ENCODE results near the gene UMODL1. TPM values are rescaled to one million over a fixed set of nuclear protein-coding genes. Genes with fewer than 3 reads are reported as not detected.

Gene UMODL1
- total and polyA plus RNA-seq, 2 donors (not counting 3 experiments of a cell fraction or from before 2014, with no cell fraction given) = not detected

DNA sequence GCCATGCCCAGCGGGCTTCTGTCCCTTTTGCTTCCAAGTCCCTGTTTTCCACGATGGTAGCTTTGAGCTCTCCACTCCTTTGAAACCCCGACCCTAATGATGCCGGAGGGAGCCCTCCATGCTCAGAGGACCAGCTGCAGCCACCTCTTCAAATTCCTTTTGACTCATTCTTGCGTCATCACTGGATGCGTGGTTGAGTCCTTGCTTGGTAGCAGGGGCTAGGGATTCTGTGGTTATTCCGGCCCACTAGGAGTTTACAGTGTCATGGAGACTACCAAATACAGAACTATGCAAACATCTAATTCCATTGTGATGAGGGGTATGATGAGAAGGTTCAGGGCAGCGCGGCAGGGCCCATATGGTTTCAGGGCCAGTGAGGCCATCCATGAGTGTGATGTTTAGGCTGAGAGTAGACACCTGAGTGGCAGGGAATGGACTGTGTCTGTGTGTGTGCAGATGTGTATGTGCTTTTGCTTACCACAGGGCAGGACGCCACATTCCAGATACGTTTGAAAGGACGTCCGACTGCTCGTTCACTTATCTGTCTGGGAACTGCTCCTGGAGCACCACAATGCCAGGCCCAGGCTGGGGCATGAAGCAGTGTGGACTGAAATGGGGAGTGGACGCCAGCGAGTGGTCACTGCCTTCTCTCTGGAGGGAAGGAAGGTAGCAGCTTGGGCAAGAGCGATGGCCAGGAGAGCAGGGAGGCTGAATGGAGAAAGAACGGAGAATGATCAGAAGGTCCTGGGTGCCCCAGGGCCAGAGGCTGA lies 30.5 kb upstream of the UMODL1 start:
- H3K79me2 ChIP-seq (ENCODE audit: control insufficient read depth, insufficient read depth, low read length) = no peaks in the 10 kb centered on the region
- DNase-seq (ENCODE audit: low read depth, low spot score) (peak; percentile 22), FAIRE-seq (peak; percentile 70)
- no peak overlapping the region for H3K4me2 ChIP-seq (ENCODE audit: insufficient read depth, low read length)
- ChIA-PET POLR2A (no interaction called here), CTCF (interaction anchor here (1.7 kb wide), 1 partner anchor 77 kb away, joined by 5 read pairs; no protein-coding TSS in a partner anchor)
- intact Hi-C loops (cut with micrococcal nuclease) = no loop called here
- no peaks in the 10 kb centered on the region for H3K36me3 ChIP-seq (ENCODE audit: control insufficient read depth in 2 of 2, extremely low read depth in 1 of 2, insufficient read depth in 2 of 2, low read length in 2 of 2)
- no peak overlapping the region for H3K9ac ChIP-seq (replicated peaks; ENCODE audit: extremely low read depth, insufficient read depth, low read length)
- peaks cover 5% of the 10 kb centered on the region for H3K4me1 ChIP-seq (ENCODE audit: control insufficient read depth, extremely low read depth, insufficient read depth, low read length)
- H3K9me3 ChIP-seq (replicated peaks; ENCODE audit: control insufficient read depth, insufficient read depth, low read length) = no peaks in the 10 kb centered on the region
- H3K4me3 ChIP-seq (replicated peaks in 1 of 3; ENCODE audit: insufficient read depth in 1 of 3, low read depth in 1 of 3, low read length in 3 of 3) = no peak overlapping the region
- peak overlapping the region; percentile 65 for H3K27ac ChIP-seq (ENCODE audit: insufficient read depth, low read depth, low read length)
- TF ChIP-seq JUN (IDR thresholded peaks at IDR 0.05; ENCODE audit: borderline replicate concordance, insufficient read depth, insufficient read length, low read depth) (peak; percentile 17), FOS (IDR thresholded peaks at IDR 0.05; ENCODE audit: borderline replicate concordance, insufficient read depth, low read length) (no peak), GATA2 (IDR thresholded peaks at IDR 0.05; ENCODE audit: insufficient read depth, insufficient read length, low read depth, low read length) (no peak), POLR2AphosphoS5 (IDR thresholded peaks at IDR 0.05; ENCODE audit: insufficient read depth, low read depth, low read length) (peak; percentile 15), MYC (IDR thresholded peaks at IDR 0.05; ENCODE audit: low read depth, low read length) (no peak)
- TF ChIP-seq, protein P1, sequence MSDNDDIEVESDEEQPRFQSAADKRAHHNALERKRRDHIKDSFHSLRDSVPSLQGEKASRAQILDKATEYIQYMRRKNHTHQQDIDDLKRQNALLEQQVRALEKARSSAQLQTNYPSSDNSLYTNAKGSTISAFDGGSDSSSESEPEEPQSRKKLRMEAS (IDR thresholded peaks at IDR 0.05; ENCODE audit: insufficient read depth, insufficient read length) = no peak
- TF ChIP-seq, protein P2, sequence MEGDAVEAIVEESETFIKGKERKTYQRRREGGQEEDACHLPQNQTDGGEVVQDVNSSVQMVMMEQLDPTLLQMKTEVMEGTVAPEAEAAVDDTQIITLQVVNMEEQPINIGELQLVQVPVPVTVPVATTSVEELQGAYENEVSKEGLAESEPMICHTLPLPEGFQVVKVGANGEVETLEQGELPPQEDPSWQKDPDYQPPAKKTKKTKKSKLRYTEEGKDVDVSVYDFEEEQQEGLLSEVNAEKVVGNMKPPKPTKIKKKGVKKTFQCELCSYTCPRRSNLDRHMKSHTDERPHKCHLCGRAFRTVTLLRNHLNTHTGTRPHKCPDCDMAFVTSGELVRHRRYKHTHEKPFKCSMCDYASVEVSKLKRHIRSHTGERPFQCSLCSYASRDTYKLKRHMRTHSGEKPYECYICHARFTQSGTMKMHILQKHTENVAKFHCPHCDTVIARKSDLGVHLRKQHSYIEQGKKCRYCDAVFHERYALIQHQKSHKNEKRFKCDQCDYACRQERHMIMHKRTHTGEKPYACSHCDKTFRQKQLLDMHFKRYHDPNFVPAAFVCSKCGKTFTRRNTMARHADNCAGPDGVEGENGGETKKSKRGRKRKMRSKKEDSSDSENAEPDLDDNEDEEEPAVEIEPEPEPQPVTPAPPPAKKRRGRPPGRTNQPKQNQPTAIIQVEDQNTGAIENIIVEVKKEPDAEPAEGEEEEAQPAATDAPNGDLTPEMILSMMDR (IDR thresholded peaks at IDR 0.05; ENCODE audit: extremely low read depth in 1 of 2, insufficient read depth in 1 of 2, low read depth in 1 of 2, low read length in 2 of 2) = no peak
- no peaks in the 10 kb centered on the region for H3K9me1 ChIP-seq (replicated peaks; ENCODE audit: control insufficient read depth, extremely low read depth, insufficient read depth, low read length)
- peak overlapping the region; percentile 47 for H2AFZ ChIP-seq (ENCODE audit: low read depth, low read length)
- dilution Hi-C loops (cut with MboI; ENCODE audit: extremely low pct_ligation_motif_present, low sequenced_read_pairs) = no loop called here
- H3K27me3 ChIP-seq (ENCODE audit: control insufficient read depth in 2 of 2, insufficient read depth in 2 of 2, low read length in 2 of 2) = no peaks in the 10 kb centered on the region
- no peaks in the 10 kb centered on the region for H4K20me1 ChIP-seq (replicated peaks; ENCODE audit: control insufficient read depth, extremely low read depth, insufficient read depth, low read length)
- no TSS peak for BruUV-seq (replicated peaks)

Measured in endothelial cell of umbilical vein (primary cell).